IPS-NIHi7 (cell line): ENCODE measurements around the gene SIM2.

ENCODE experiments used
- DNase-seq: peaks from one replicate; pipeline ENCODE4 v3.0.0; 2012; ENCODE audit warnings: mixed read lengths; ENCODE audit errors: extremely low spot score

Gene SIM2

DNA sequence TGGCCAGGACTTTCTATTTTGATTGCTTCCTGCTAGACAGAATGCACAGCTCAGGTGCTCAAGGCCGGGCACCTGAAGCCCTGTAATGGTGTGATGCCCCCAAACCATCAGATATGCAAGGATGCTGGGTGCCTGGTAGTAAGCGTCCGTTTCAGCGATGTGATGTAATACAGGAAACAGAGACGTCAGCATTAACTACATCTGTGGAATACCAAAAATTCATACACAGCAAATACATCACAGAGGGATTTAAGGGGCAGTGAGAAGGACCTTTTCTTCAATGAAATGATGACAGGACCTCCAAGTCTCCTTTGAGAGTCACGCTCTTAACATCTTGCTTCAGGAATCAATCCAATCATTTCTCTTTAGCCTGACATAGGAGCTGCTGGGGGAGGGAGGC, 64.4 kb downstream of the SIM2 start:
- no peak for DNase-seq

DNA sequence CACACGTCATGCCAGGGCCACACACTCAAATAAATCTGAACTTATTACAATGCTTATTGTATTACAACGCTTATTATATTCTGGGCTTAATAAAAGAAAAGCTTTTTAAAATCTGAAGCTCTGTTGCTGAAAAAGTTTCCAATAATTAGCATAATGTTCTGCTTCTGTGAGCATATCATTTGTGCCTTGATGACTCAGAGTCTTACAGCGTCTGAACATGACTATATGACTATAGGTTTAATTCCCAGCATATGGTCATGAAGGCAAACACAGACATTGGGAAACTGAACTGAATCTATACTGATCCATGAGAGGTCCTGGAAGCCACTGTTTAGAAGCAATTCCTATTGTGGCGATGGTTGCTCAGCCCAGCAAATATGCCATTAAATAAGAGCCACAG, 66.3 kb downstream of the SIM2 start:
- DNase-seq: no peak

DNA sequence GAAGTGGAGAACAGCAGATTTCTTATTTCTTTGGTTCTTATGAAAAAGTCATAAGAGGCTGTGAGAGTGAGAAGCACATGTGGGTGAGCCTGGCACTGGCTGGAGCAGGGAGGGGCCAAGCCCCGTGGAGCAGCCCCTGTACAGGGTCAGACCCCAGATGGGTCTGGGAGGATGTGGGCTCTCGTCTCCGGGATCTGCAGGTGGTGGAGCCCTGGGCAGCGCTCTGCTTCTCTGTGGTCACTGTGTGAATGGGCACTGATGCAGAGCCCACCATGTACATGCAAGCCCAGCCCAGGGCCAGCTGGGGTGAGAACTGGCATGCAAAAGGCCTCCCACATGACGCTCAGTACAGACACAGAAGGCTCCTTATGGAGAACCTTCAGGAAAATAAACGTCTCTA, 67.6 kb downstream of the SIM2 start:
- no peak for DNase-seq

DNA sequence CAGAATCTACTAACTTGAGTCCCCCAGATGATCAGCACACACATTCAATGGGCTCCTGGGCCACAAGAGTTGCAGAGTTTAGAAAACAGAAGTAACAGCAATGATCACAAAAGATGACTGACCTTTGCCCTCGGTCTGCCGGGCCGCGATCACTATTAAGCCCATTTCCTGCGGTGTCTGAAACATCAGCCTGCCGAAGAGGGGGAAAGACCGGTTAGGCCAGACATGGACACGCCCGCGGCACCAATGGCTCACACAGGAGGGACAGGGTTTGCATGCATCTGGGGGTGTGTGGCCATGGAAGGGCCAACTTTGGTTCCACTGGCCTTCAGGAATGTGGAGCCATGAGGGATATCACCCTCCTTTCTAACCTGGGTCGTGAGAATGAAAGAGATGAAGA, 68.2 kb downstream of the SIM2 start:
- DNase-seq: no peak

- DNase-seq: no peak
Measured at GRCh38 chr21:36768496-36768895, 69.6 kb downstream of the SIM2 start.

DNA sequence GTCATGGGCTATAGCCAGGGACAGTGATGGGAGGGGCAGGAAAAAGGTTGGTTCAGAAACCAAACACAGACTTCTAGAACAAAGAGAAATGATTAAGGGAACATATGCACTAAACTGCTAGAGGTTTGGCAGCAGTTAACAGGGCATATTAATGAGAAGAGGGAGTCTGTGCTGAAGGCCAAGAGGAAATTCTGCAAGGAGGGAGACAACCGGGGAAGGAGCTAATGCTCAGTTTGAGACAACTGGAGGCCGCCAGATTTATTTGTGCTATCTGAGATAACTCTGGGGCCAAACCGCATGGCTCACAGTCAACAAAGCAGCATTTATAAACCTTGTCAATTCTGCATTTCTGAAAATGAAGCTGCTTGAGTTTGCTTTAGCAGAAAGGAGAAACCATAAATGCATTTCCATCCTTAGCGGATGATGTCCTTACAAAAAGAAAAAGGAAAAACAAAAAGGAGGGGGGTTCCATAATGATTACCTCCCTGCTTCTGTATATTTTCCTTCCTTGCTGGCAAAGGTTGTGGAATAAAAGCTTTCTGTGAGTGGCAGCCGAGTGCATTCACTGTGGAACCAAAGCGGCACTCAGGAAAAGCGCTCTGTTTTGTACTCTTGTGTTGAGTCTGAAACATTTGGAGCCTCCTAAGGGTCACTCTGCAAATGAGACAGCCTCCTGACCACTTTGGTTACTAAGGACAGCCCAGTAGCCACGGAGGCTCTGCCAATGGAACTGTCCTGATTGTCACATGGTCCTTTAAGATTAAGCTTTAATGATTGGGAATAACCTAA, 70.3 kb downstream of the SIM2 start:
- no peak for DNase-seq

GRCh38 chr21:36773117-36773516, 74.2 kb downstream of the SIM2 start:
- DNase-seq: no peak

DNA sequence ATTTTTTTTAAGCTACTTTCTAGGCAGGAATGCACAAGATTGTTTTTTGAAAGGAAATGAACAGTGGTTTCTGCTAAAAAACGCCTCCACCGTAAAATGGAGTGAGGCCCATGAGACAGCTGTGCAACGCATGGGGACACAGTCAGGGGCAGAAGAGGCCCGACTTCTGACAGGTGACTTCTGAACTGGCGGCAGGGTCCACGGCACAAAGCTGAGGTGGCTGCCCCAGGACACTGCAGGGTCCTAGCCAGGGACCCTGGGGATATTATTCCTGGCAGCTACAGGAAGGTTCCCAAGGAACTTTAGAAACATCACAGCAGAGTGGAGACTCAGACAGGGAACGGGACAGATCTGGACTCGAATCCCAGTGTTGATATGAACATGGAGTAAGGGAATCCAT, 75.1 kb downstream of the SIM2 start:
- DNase-seq: no peak

DNA sequence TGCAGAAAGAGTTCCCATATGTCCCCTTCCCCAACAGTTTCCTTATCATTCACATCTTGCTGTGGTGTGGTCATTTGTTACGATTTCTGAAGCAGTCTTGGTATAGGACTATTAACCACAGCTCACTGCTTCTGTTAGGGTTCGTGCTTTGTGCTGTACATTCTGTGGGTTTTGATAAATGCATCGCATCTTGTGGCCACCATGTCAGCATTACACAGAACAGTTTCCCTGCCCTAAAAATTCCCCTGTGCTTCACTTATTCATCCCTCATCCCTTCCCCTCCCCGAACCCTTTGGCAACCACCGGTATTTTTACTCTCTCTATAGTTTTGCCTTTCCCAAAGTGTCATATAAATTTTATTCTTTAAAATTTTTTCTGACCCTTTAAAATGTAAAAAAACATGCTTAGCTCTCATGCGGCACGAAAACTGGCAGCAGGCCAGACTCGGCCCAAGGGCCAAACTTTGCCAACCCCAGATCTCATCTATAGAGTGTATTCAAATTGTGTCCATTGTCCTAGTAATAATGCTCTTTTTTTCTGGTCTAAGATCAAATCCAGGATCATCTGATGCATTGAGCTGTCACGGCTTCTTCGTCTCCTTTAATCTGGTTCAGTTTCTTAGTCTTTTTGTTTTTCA, 78.2 kb downstream of the SIM2 start:
- no peak for DNase-seq

- no peak for DNase-seq
Measured at GRCh38 chr21:36780861-36781260, 81.9 kb downstream of the SIM2 start.

DNA sequence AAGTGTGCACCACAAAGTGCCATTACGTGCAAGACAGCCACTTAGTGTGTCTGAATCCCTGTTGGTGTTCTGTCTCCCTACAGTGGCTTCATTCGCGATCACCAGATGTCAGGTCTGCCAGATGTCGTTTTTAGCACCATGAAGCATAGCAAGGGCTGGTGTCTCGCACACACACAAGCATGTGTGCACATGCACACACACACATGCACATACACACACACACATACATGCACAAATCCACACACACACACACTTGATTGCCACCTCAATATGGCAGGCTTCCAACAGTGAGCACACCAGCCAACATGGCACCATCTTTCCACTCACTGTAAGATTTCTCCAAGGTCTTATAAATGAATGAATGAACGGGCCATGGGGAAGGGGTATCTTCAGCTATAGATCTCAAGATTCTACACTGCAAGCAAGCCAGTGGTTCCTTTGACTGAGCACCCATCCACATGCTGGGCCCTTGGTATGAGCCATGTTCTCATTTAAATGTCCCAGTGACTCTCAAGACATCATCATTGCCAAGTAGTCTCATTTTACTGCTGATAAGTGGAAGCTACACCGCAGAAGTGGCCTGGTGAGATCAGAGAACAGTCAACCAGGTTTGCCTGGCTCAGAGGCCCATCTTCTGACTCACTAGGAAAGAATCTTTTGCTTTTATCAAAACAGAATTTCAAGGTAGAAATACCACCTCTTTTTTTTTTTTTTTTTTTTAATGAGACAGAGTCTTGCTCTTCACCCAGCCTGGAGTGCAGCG, 84.9 kb downstream of the SIM2 start:
- no peak for DNase-seq

DNA sequence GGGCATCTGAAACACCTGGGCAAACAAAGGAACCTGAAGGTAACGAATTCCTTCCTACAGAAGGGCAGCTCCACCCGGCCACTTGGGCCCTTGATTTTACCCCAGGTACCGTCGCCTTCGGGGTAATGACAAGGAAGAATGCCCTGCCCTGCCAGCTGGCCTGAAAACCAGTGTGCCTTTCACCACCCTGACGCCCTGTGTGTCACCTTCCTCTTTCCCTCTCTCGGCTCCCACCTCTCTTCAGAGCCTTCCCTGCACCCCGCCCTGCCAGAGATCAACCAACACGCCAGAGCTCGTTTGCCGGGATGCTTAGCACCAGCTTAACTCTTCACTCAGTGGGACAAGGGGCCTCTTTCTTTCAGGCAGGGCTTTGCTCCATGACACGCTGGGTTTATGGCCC, 86.0 kb downstream of the SIM2 start:
- DNase-seq: no peak

- no peak for DNase-seq
Measured at GRCh38 chr21:36785615-36786014, 86.7 kb downstream of the SIM2 start.

- DNase-seq: no peak
Measured at GRCh38 chr21:36786186-36786585, 87.3 kb downstream of the SIM2 start.

- DNase-seq: no peak
Measured at GRCh38 chr21:36788120-36788638, 89.3 kb downstream of the SIM2 start.

GRCh38 chr21:36790616-36791015, 91.7 kb downstream of the SIM2 start:
- no peak for DNase-seq

DNA sequence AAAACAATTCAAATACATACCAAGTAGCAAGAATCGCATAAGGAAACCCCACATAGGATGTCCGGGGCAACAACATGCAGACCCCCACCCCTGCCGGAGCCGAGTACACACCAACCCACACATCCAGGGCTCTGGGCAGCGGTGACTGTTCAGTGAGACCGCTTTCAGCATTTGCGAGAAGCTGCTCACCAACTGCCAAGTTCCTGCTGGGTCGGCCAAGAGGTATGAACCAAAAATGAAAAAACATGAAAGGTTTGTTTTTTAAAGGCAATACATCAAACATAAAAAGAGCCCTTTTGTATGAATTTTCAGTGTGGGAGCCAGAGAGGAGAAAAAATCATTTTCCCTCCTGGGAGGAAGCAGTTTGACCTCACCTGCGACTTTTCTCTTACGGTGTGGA, 92.3 kb downstream of the SIM2 start:
- DNase-seq: no peak

- DNase-seq: no peak
Measured at GRCh38 chr21:36791695-36792470, 93.0 kb downstream of the SIM2 start.

DNA sequence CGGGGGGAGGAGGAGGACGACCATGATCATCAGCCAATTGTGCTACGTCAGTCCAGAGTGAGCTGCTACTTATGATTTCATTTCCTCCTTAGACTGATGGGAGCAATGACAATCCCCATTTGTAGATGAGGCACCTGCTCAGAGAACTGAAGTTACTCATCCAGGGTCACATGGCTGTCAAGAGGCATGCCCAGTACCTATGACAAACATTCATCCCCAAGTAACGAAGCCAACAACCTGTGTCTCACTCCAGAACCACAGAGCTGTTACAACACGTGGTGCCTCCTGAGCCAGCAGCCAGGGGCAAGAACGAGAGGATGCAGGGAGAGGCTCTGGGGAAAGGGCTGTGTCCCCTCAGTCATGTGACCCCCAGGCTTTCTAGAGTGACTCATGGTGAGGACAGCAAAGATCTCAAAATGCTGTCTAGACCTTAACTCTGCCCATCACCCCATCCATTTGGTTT, 93.6 kb downstream of the SIM2 start:
- DNase-seq: no peak

DNA sequence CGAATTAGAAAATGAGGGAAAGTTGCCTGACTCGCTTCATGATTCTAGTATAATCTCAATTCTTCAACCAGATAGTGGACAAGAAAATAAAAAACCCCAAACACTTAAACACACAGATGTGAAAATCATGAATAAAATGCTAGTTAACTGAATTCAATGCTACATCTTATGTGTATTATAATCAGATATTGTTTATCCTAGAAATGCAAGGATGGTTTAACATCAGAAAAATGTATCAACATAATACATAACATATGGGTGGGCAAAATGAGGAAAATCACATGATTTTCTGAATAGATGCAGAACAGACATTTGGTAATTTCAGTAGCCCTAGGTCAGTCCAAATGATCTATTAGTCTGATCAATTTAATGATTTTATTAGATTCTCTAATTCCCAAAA, 97.2 kb downstream of the SIM2 start:
- no peak for DNase-seq

- DNase-seq: no peak
Measured at GRCh38 chr21:36798491-36798890, 99.6 kb downstream of the SIM2 start.
